Measurements from ENCODE around the gene PDE4C.
"Not testable (repeated sequence)": the region's sequence is repeated elsewhere in the genome, so short reads cannot be mapped to it uniquely, and the experiment has no call there.

PDE4C gene

GRCh38 chr19:18211683-18212082, 14.6 kb downstream of the PDE4C start:
- DNase-seq (ENCODE audit: extremely low spot score): no peak
- TF ChIP-seq CTCF (IDR thresholded peaks at IDR 0.05; ENCODE audit: control extremely low read depth, extremely low read depth, low read depth, missing control alignments): no peak
- POLR2A ChIA-PET: no interaction called here
- CTCF ChIA-PET: no interaction called here

- DNase-seq (ENCODE audit: extremely low spot score); POLR2A ChIA-PET: not testable (repeated sequence)
- CTCF ChIA-PET: interaction anchor here (1.1 to 8.8 kb wide), 11 partner anchors 10 to 202 kb away, joined by 3 to 228 read pairs (median 3); partner anchors contain the start of gene MPV17L2
Measured at GRCh38 chr19:18209912-18210311, 16.3 kb downstream of the PDE4C start.

DNA sequence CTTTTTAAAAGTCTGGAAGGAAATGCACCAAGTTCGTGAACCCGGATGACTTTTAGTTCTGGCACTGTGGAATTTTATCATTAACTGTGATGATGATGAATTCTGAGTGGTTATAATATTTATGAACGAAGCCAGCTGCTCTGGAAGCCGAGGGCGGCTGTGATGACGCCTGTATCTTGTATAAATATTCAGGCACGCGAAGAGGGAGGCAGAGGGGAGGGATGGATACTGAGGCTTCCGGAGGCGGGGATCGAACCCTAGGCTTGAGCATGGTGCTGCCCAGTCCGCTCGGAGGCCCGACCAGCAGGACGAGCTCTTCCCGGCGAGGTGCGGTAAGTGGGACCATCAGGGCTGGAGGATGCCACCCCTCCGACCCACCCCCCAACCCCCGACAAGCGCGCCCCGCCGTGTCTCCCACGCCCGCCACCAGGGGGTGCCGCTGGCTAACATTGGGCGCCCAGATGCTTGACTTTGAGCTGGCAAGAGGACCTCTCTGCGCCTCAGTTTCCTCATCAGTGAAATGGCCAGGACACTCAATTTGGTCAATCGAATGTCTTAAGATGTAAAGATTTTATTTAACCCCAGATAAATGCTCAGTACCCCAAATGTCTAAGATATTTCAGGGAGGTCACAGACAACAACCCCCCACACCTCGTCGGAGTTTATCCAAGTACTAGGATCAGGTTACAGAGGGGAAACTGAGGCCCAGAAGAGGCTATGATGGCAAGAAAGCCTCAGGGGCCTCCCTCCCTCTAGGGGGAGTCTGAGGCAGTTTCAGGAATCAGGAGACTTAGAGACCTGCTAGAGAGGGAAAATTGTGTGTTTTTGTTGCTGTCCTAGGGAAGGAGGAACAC, 17.9 kb downstream of the PDE4C start:
- POLR2A ChIA-PET: interaction anchor here (0.6 kb wide), 1 partner anchor 120 kb away, joined by 3 read pairs; no protein-coding TSS in a partner anchor

GRCh38 chr19:18206018-18206417, 20.2 kb downstream of the PDE4C start:
- DNase-seq (ENCODE audit: extremely low spot score): no peak
- CTCF ChIA-PET: interaction anchor here (1.1 to 8.8 kb wide), 8 partner anchors 14 to 205 kb away, joined by 3 to 228 read pairs (median 7); partner anchors contain the start of gene IQCN
- no peak for TF ChIP-seq CTCF (IDR thresholded peaks at IDR 0.05; ENCODE audit: control extremely low read depth, extremely low read depth, low read depth, missing control alignments)
- POLR2A ChIA-PET: interaction anchor here (0.6 to 3.3 kb wide), 3 partner anchors 13 to 162 kb away, joined by 4 to 36 read pairs (median 6); partner anchors contain the start of genes JUND and MPV17L2

More for the DNA sequence above, 17.9 kb downstream of the PDE4C start:
- CTCF ChIA-PET: interaction anchor here (0.6 to 8.8 kb wide), 21 partner anchors 13 to 206 kb away, joined by 3 to 228 read pairs (median 5); partner anchors contain the start of genes IQCN and LSM4
- peak; percentile 62 for TF ChIP-seq CTCF (IDR thresholded peaks at IDR 0.05; ENCODE audit: control extremely low read depth, extremely low read depth, low read depth, missing control alignments)
- peak; percentile 61 for DNase-seq (ENCODE audit: extremely low spot score)

- POLR2A ChIA-PET: interaction anchor here (0.6 to 3.3 kb wide), 4 partner anchors 13 to 163 kb away, joined by 4 to 36 read pairs (median 5); partner anchors contain the start of genes JUND and MPV17L2
- no peak for TF ChIP-seq CTCF (IDR thresholded peaks at IDR 0.05; ENCODE audit: control extremely low read depth, extremely low read depth, low read depth, missing control alignments)
- CTCF ChIA-PET: interaction anchor here (0.7 to 8.8 kb wide), 16 partner anchors 9 to 206 kb away, joined by 3 to 228 read pairs (median 4); partner anchors contain the start of gene IQCN
- DNase-seq (ENCODE audit: extremely low spot score): peak; percentile 77
Measured at GRCh38 chr19:18205200-18205892, 20.9 kb downstream of the PDE4C start.

GRCh38 chr19:18204394-18205199, 21.6 kb downstream of the PDE4C start:
- no peak for DNase-seq (ENCODE audit: extremely low spot score)
- ChIA-PET POLR2A (interaction anchor here (0.9 to 3.3 kb wide), 7 partner anchors 12 to 113 kb away, joined by 3 to 36 read pairs (median 4); partner anchors contain the start of genes JUND and MPV17L2), CTCF (interaction anchor here (0.7 to 8.8 kb wide), 19 partner anchors 10 to 207 kb away, joined by 3 to 228 read pairs (median 4); partner anchors contain the start of genes IQCN and MPV17L2)
- no peak for TF ChIP-seq CTCF (IDR thresholded peaks at IDR 0.05; ENCODE audit: control extremely low read depth, extremely low read depth, low read depth, missing control alignments)
